GM21717 (cell line): ENCODE measurements around the gene ZNF41.
"Not testable (repeated sequence)": the region's sequence is repeated elsewhere in the genome, so short reads cannot be mapped to it uniquely, and the experiment has no call there.

ENCODE experiments used
- ATAC-seq: cut with Tn5 transposase; IDR thresholded peaks from one replicate; pipeline ENCODE4 v1.9.1; 2021; ENCODE audit warnings: mild to moderate bottlenecking, moderate library complexity; ENCODE audit not compliant: unreplicated experiment

Gene ZNF41

DNA sequence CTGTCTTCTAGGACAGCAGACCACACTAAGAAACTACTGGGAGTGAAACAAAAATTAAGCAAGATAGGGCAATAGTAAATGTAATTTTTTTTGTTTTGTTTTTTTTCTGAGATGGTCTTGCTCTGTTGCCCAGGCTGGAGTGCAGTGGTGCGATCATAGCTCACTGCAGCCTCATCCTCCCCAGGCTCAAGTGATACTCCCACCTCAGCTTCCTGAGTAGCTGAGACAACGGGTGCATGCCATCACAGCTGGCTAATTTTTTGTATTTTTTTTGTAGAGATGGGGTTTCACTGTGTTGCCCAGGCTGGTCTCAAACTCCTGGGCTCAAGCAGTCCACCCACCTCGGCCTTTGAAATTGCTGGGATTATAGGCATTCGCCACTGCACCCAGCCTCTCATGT is 9.1 kb upstream of the ZNF41 start:
- not testable (repeated sequence) for ATAC-seq

GRCh38 chrX:47489507-47490275 is 6.7 kb upstream of the ZNF41 start:
- ATAC-seq, result no peak

- ATAC-seq, result no peak
Measured at GRCh38 chrX:47484885-47485284, 1.9 kb upstream of the ZNF41 start.

GRCh38 chrX:47483306-47484268 is 565 bp upstream of the ZNF41 start:
- ATAC-seq, result no peak

- no peak for ATAC-seq
Measured at GRCh38 chrX:47482065-47482511, 934 bp downstream of the ZNF41 start.

GRCh38 chrX:47481160-47481559 is 1.9 kb downstream of the ZNF41 start:
- no peak for ATAC-seq

DNA sequence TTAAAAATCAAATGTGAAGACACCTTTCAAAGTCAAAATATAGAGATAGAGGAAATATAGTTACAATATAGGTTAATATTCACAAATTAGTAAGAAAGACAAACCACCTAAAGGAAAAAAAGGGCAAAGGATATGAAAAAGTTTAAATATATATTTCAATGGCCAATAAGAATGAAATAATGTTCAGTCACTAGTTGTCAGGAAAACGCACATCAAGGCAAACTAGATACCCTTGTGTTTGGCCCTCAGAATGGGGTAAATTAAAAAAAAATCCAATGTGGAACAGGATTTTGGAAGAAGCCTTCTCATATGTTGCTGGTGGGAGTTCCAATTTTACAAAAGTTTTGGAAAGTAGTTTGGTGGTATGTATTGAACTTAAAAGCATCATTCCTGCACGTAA is 2.4 kb downstream of the ZNF41 start:
- no peak for ATAC-seq

- ATAC-seq, result no peak
Measured at GRCh38 chrX:47475476-47475875, 7.5 kb downstream of the ZNF41 start.

DNA sequence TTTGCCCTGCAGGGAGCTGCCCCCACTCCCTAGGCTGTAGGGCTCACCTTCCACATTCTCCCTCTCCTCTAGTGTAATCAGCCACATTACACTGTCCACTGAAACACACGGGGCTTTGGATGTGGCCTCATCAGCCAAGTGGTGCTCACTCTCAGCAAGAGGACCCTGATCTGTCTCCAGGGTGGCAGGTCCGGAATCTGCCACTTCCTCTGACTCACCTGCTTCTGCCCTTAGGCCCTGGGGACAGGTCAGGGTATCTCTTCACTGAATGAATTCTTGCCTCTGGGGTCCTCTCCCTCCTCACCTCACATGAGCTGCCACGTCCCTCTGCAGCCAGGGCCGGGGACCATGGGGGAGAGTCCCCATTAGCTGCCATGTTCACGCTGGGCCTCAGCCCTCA is 15.9 kb downstream of the ZNF41 start:
- ATAC-seq, result no peak

- ATAC-seq, result no peak
Measured at GRCh38 chrX:47460561-47460960, 22.5 kb downstream of the ZNF41 start.

- no peak for ATAC-seq
Measured at GRCh38 chrX:47458528-47458927, 24.5 kb downstream of the ZNF41 start.

- no peak for ATAC-seq
Measured at GRCh38 chrX:47456080-47456479, 26.9 kb downstream of the ZNF41 start.

GRCh38 chrX:47452112-47452511 is 30.9 kb downstream of the ZNF41 start:
- ATAC-seq, result no peak

- no peak for ATAC-seq
Measured at GRCh38 chrX:47448165-47448806, 34.7 kb downstream of the ZNF41 start.

DNA sequence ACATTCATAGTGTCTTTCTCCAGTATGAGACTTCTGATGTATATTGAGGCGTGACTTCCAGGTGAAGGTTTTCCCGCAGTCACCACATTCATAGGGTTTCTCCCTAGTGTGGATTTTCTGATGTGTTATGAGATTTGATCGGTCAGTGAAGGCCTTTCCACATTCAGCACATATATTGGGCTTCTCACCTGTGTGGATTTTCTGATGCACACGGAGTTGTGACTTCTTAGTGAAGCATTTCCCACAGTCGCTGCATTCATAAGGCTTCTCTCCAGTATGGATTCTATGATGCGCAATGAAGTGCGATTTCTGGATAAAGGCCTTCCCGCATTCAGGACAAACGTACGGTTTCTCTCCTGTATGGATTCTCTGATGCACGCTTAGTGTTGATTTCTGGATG is 35.4 kb downstream of the ZNF41 start:
- ATAC-seq, result no peak

- ATAC-seq, result no peak
Measured at GRCh38 chrX:47446971-47447370, 36.1 kb downstream of the ZNF41 start.

GRCh38 chrX:47446431-47446830 is 36.6 kb downstream of the ZNF41 start:
- no peak for ATAC-seq

DNA sequence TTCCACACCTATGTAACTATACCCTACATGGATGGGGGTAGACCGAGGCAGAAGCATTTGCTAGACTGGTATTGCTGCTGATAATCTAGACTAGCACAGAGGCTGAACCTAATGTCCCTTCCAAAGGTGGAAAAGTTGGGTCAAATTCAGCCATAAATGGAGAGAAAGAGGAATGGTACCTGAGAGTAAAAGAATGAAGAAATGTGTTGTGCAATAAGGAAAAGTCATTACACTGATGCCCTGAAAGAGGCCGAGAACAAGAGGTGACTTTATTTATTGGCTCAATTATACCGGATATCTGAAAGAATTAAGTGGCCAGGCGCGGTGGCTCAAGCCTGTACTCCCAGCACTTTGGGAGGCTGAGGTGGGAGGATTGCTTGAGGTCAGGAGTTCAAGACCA is 52.1 kb downstream of the ZNF41 start:
- ATAC-seq, result no peak

GRCh38 chrX:47422444-47422843 is 60.6 kb downstream of the ZNF41 start:
- ATAC-seq, result no peak

- no peak for ATAC-seq
Measured at GRCh38 chrX:47420962-47421361, 62.1 kb downstream of the ZNF41 start.

DNA sequence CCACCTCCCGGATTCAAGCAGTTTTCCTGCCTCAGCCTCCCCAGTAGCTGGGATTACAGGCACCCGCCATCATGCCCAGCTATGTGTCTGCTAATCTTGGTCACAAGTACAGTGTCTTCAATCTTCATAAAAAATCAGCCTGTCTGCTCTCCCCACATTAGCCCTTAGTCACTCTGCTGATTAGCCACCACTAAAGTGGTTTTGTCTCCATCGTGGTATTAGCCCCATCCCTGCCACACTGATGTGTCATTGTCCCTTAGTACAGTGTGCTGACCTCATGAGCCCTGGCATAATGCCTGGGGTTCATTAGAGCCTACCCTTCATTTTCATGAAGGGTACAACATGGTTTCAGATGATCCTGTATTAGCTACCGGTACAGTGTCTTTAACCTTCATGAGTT is 62.8 kb downstream of the ZNF41 start:
- ATAC-seq, result no peak
